Left ventricle myocardium inferior (tissue), 1 donor: Measurements from ENCODE around the gene HELQ. TPM values are rescaled to one million over a fixed set of nuclear protein-coding genes. Genes with fewer than 3 reads are reported as not detected.

ENCODE experiments used
- DNase-seq: peaks from one replicate; pipeline ENCODE4 v3.0.0-alpha.2; 2020
- H3K27ac ChIP-seq: fragments of 200-600 bp; replicated peaks from 2 replicates; pipeline ENCODE4 v1.8.0; 2021
- H3K27me3 ChIP-seq: fragments of 200-600 bp; 2 replicates; pipeline ENCODE4 v1.8.0; 2021; ENCODE audit warnings: low read depth
- H3K36me3 ChIP-seq: fragments of 200-600 bp; 2 replicates; pipeline ENCODE4 v1.8.0; 2021
- H3K4me1 ChIP-seq: fragments of 200-600 bp; 2 replicates; pipeline ENCODE4 v1.8.0; 2021
- H3K4me3 ChIP-seq: fragments of 200-600 bp; 2 replicates; pipeline ENCODE4 v1.8.0; 2021; ENCODE audit warnings: mild to moderate bottlenecking, moderate library complexity
- H3K9me3 ChIP-seq: fragments of 200-600 bp; replicated peaks from 2 replicates; pipeline ENCODE4 v1.8.0; 2021
- intact Hi-C: fragments of 100-400 bp; cut with micrococcal nuclease; formaldehyde crosslinking; loops from one replicate; pipeline ENCODE4 v1.11.0; 2022
- total RNA-seq: library from RNA; stranded (reverse); fragmentation: NEBNext Ultra II Directional; extraction: Animal tissue kit (Norgen Biotek cat#: 25700); gene quantifications from one replicate; pipeline ENCODE4 v1.2.1, GENCODE V29; 2021
- TF ChIP-seq, protein P1 (sequence below): fragments of 200-600 bp; IDR thresholded peaks from 2 replicates; pipeline ENCODE4 v1.8.0; 2021; ENCODE audit warnings: antibody characterized with exemption, mild to moderate bottlenecking, borderline replicate concordance
- donor health status: DM: no; HTN: yes; CAD: no; lungs with severe emphysema.

Gene HELQ
- total RNA-seq, 1 donor from 2014 or later: 14.0 TPM

DNA sequence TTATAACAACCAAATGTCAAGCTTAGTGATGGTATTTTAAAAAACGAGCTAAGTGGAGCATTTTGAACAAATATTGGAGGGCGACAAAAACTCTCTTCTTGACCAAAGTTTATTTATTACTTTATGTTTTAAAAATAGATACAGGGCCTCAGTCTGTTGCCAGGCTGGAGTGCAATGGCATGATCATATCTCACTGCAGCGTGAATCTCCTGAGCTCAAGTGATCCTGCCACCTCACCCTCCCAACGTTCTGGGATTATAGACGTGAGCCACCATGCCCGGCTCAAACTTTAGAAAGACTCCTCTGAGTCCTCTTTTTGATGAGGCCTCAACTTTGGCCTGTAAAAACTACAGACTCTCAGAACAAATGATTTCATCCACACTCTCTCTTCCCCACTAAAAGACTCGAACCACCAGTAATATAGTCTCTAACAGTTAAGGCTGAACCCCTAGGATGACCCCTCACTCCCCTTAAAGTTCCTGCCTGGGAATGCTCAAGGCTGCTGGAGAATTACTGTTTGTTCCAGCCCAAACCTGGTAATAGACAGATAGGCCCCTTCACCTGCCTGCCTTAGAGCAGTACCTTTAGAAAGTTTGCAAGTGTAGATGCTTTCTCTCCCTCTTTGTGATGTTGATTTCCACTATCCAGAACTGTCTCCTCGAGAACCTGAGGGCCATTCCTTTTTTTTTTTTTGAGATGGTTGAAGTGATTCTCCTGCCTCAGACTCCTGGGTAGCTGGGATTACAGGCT is 65.7 kb downstream of the HELQ start:
- Histone ChIP-seq H3K4me1 (peaks cover 22% of the 10 kb centered on the region), H3K9me3 (no peaks in the 10 kb centered on the region), H3K4me3 (no peak overlapping the region), H3K36me3 (no peaks in the 10 kb centered on the region), H3K27ac (peak overlapping the region; percentile 17), H3K27me3 (no peaks in the 10 kb centered on the region)
- intact Hi-C loops: no loop called here
- no peak for DNase-seq
- TF ChIP-seq, protein P1, sequence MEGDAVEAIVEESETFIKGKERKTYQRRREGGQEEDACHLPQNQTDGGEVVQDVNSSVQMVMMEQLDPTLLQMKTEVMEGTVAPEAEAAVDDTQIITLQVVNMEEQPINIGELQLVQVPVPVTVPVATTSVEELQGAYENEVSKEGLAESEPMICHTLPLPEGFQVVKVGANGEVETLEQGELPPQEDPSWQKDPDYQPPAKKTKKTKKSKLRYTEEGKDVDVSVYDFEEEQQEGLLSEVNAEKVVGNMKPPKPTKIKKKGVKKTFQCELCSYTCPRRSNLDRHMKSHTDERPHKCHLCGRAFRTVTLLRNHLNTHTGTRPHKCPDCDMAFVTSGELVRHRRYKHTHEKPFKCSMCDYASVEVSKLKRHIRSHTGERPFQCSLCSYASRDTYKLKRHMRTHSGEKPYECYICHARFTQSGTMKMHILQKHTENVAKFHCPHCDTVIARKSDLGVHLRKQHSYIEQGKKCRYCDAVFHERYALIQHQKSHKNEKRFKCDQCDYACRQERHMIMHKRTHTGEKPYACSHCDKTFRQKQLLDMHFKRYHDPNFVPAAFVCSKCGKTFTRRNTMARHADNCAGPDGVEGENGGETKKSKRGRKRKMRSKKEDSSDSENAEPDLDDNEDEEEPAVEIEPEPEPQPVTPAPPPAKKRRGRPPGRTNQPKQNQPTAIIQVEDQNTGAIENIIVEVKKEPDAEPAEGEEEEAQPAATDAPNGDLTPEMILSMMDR: no peak

- TF ChIP-seq, protein P1: no peak
- no peaks in the 10 kb centered on the region for H3K36me3 ChIP-seq
- H3K27me3 ChIP-seq: no peaks in the 10 kb centered on the region
- no peak overlapping the region for H3K4me3 ChIP-seq
- H3K4me1 ChIP-seq: peaks cover 22% of the 10 kb centered on the region
- H3K9me3 ChIP-seq: no peaks in the 10 kb centered on the region
- no peak for DNase-seq
- intact Hi-C loops: no loop called here
- H3K27ac ChIP-seq: peak overlapping the region; percentile 17
Observed at GRCh38 chr4:83389037-83389720, 66.4 kb downstream of the HELQ start.

DNA sequence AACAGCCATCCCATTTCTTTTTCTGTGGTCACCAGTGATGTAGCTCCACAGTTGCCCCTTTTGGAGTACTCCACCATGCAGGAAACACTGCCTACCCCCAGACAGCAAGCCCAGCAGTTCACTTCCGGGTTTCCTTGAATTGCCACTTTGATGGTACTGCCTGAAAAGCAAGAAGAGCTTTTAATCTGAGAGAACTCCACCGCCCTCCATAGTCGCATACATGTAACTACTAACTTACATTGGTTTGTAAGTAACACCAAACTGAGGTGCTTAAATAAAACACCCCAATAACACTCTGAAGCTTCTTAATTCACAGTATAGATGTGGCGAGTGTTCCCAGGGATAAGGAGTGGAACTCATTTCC is 67.3 kb downstream of the HELQ start:
- intact Hi-C loops: no loop called here
- H3K36me3 ChIP-seq: no peaks in the 10 kb centered on the region
- H3K27me3 ChIP-seq: no peaks in the 10 kb centered on the region
- TF ChIP-seq, protein P1: no peak
- H3K9me3 ChIP-seq: no peaks in the 10 kb centered on the region
- peaks cover 22% of the 10 kb centered on the region for H3K4me1 ChIP-seq
- H3K4me3 ChIP-seq: no peak overlapping the region
- no peak overlapping the region for H3K27ac ChIP-seq
- DNase-seq: no peak

- H3K4me3 ChIP-seq: no peak overlapping the region
- TF ChIP-seq, protein P1: no peak
- H3K4me1 ChIP-seq: peaks cover 22% of the 10 kb centered on the region
- peaks cover under 1% of the 10 kb centered on the region for H3K9me3 ChIP-seq
- H3K27me3 ChIP-seq: no peaks in the 10 kb centered on the region
- no peaks in the 10 kb centered on the region for H3K36me3 ChIP-seq
- no peak overlapping the region for H3K27ac ChIP-seq
- no peak for DNase-seq
- intact Hi-C loops: no loop called here
Observed at GRCh38 chr4:83387476-83388312, 67.9 kb downstream of the HELQ start.

- H3K27me3 ChIP-seq: no peaks in the 10 kb centered on the region
- H3K36me3 ChIP-seq: no peaks in the 10 kb centered on the region
- H3K4me3 ChIP-seq: no peak overlapping the region
- H3K27ac ChIP-seq: no peak overlapping the region
- no peak for DNase-seq
- peaks cover 6% of the 10 kb centered on the region for H3K9me3 ChIP-seq
- H3K4me1 ChIP-seq: peaks cover 22% of the 10 kb centered on the region
- intact Hi-C loops: no loop called here
- TF ChIP-seq, protein P1: no peak
Observed at GRCh38 chr4:83387012-83387411, 68.6 kb downstream of the HELQ start.
